Activated B cell treated with CpG ODN at 0.5 μM for 24 hours (primary cell): ENCODE measurements around the gene TRIOBP. TPM values are rescaled to one million over a fixed set of nuclear protein-coding genes. Genes with fewer than 3 reads are reported as not detected.

Experiments used
- ATAC-seq: fragments of 200-7000 bp; cut with Tn5 transposase; one replicate; pipeline ENCODE4 v1.10.0; 2021; ENCODE audit warnings: low read depth, mild to moderate bottlenecking, moderate library complexity
- CTCF ChIA-PET: fragments of 350-600 bp; sonication (Branson Sonifier 250); formaldehyde crosslinking; loops from one replicate; lab custom pipeline; 2021; ENCODE audit warnings: antibody characterized with exemption; lab: Charles Lee
- POLR2A ChIA-PET: fragments of 350-600 bp; sonication (Branson Sonifier 250); formaldehyde crosslinking; loops from one replicate; lab custom pipeline; 2021; ENCODE audit warnings: antibody characterized with exemption; lab: Charles Lee
- DNase-seq: peaks from one replicate; pipeline ENCODE4 v3.0.0; 2022
- H3K27ac Mint-ChIP-seq: one replicate; pipeline ENCODE4 v1.8.0; 2020; ENCODE audit warnings: mixed read lengths
- H3K27me3 Mint-ChIP-seq: one replicate; pipeline ENCODE4 v1.8.0; 2021; ENCODE audit warnings: mixed read lengths
- H3K36me3 Mint-ChIP-seq: one replicate; pipeline ENCODE4 v1.8.0; 2021; ENCODE audit warnings: low read depth, mixed read lengths
- H3K4me1 Mint-ChIP-seq: one replicate; pipeline ENCODE4 v1.8.0; 2021; ENCODE audit warnings: mixed read lengths
- H3K4me3 Mint-ChIP-seq: one replicate; pipeline ENCODE4 v1.8.0; 2020; ENCODE audit warnings: mild to moderate bottlenecking, mixed read lengths
- H3K9me3 Mint-ChIP-seq: one replicate; pipeline ENCODE4 v1.8.0; 2020; ENCODE audit warnings: mixed read lengths
- CTCF ChIP-seq: fragments of 200-600 bp; IDR thresholded peaks from one replicate; pipeline ENCODE4 v1.8.0; 2022; ENCODE audit warnings: antibody characterized with exemption, mild to moderate bottlenecking
- intact Hi-C: fragments of 100-400 bp; cut with micrococcal nuclease; formaldehyde crosslinking; loops from one replicate; pipeline ENCODE4 v1.15.1; 2024
- total RNA-seq: library from RNA; stranded (reverse); gene quantifications from 2 replicates; pipeline ENCODE4 v1.2.3, GENCODE V29; 2022

Gene TRIOBP
- total RNA-seq, 1 donor from 2014 or later: 27.4 TPM

- ATAC-seq (no peak), DNase-seq (no peak)
- H3K4me1 Mint-ChIP-seq: peaks cover 14% of the 10 kb centered on the region
- no peaks in the 10 kb centered on the region for H3K9me3 Mint-ChIP-seq
- ChIA-PET POLR2A (no interaction called here), CTCF (no interaction called here)
- H3K27ac Mint-ChIP-seq: no peak overlapping the region
- no peak overlapping the region for H3K4me3 Mint-ChIP-seq
- intact Hi-C loops: no loop called here
- H3K36me3 Mint-ChIP-seq: no peaks in the 10 kb centered on the region
- H3K27me3 Mint-ChIP-seq: peaks cover 2% of the 10 kb centered on the region
- TF ChIP-seq CTCF: no peak
Observed at GRCh38 chr22:37742376-37743171, 45.7 kb downstream of the TRIOBP start.

GRCh38 chr22:37744589-37744988 is 47.7 kb downstream of the TRIOBP start:
- H3K4me1 Mint-ChIP-seq: peaks cover 22% of the 10 kb centered on the region
- H3K4me3 Mint-ChIP-seq: peak overlapping the region; percentile 16
- H3K27me3 Mint-ChIP-seq: no peaks in the 10 kb centered on the region
- H3K9me3 Mint-ChIP-seq: no peaks in the 10 kb centered on the region
- intact Hi-C loops: no loop called here
- POLR2A ChIA-PET: interaction anchor here (0.5 kb wide), 1 partner anchor 136 kb away, joined by 4 read pairs; the partner anchor contains the start of gene GGA1
- no peak for TF ChIP-seq CTCF
- CTCF ChIA-PET: no interaction called here
- DNase-seq (no peak), ATAC-seq (no peak)
- H3K36me3 Mint-ChIP-seq: no peaks in the 10 kb centered on the region
- no peak overlapping the region for H3K27ac Mint-ChIP-seq

- no peaks in the 10 kb centered on the region for H3K9me3 Mint-ChIP-seq
- ChIA-PET POLR2A (no interaction called here), CTCF (no interaction called here)
- DNase-seq (peak; percentile 77), ATAC-seq (peak; percentile 95)
- H3K4me3 Mint-ChIP-seq: peak overlapping the region; percentile 90
- no peak for TF ChIP-seq CTCF
- no peaks in the 10 kb centered on the region for H3K36me3 Mint-ChIP-seq
- H3K27ac Mint-ChIP-seq: peak overlapping the region; percentile 89
- peaks cover 22% of the 10 kb centered on the region for H3K4me1 Mint-ChIP-seq
- intact Hi-C loops: loop anchor here (1.0 to 5.0 kb wide), 4 partner anchors 58 to 137 kb away; partner anchors contain the start of genes EIF3L, GCAT, GGA1 and NOL12
- H3K27me3 Mint-ChIP-seq: no peaks in the 10 kb centered on the region
Observed at GRCh38 chr22:37745548-37746365, 48.9 kb downstream of the TRIOBP start.

GRCh38 chr22:37746366-37747079 is 49.7 kb downstream of the TRIOBP start:
- Mint-ChIP-seq H3K9me3 (no peaks in the 10 kb centered on the region), H3K27ac (peak overlapping the region; percentile 70), H3K27me3 (no peaks in the 10 kb centered on the region), H3K36me3 (no peaks in the 10 kb centered on the region), H3K4me3 (peak overlapping the region; percentile 86), H3K4me1 (peaks cover 22% of the 10 kb centered on the region)
- POLR2A ChIA-PET: no interaction called here
- no peak for TF ChIP-seq CTCF
- ATAC-seq: no peak
- DNase-seq: no peak
- intact Hi-C loops: loop anchor here (1.0 to 5.0 kb wide), 4 partner anchors 59 to 138 kb away; partner anchors contain the start of genes EIF3L, GCAT, GGA1 and NOL12
- CTCF ChIA-PET: no interaction called here
